ENCODE results near the gene GRID2.

GRID2 gene

DNA sequence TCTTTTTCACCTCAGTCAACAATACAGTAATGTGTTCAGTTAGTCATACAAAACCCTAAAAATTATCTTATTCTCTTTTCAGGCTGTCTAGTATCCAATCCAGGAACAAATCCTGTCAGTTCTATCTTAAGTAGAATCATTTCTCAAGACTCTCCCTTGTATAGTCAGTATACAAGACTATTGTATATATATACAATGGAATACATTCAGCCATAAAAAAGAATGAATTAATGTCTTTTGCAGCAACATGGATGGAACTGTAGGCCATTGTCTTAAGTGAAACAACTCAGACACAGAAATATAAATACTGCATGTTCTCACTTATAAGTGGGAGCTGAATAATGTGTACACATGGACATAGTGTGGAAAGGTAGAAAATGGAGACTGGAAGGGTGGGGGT lies 1023.6 kb downstream of the GRID2 start:
- H3K27ac ChIP-seq, result no peak overlapping the region
- TF ChIP-seq, protein P1, sequence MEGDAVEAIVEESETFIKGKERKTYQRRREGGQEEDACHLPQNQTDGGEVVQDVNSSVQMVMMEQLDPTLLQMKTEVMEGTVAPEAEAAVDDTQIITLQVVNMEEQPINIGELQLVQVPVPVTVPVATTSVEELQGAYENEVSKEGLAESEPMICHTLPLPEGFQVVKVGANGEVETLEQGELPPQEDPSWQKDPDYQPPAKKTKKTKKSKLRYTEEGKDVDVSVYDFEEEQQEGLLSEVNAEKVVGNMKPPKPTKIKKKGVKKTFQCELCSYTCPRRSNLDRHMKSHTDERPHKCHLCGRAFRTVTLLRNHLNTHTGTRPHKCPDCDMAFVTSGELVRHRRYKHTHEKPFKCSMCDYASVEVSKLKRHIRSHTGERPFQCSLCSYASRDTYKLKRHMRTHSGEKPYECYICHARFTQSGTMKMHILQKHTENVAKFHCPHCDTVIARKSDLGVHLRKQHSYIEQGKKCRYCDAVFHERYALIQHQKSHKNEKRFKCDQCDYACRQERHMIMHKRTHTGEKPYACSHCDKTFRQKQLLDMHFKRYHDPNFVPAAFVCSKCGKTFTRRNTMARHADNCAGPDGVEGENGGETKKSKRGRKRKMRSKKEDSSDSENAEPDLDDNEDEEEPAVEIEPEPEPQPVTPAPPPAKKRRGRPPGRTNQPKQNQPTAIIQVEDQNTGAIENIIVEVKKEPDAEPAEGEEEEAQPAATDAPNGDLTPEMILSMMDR (IDR thresholded peaks at IDR 0.05), result no peak
- no peak for TF ChIP-seq ZFX (IDR thresholded peaks at IDR 0.05; ENCODE audit: borderline replicate concordance)

DNA sequence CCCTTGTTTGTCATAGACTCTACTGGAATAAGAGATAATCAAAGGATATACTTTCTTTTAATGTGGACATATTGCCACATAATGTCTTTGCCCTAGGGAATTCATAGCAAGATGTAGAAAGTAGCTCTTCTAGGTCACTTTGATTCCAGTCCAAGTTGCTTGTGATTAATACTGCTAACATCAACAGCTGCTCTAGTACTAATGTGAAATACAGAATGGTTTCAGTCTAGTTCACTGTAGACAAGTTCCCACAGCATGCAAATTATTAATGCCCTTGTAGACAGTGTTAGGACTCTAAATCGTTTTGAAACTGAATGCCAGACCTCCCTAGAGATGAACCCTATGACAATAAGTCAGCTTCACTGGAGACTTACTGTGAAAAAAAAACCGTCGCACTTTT lies 1030.2 kb downstream of the GRID2 start:
- H3K27ac ChIP-seq, result no peak overlapping the region
- TF ChIP-seq ZFX (IDR thresholded peaks at IDR 0.05; ENCODE audit: borderline replicate concordance), result no peak
- TF ChIP-seq, protein P1 (IDR thresholded peaks at IDR 0.05), result no peak

DNA sequence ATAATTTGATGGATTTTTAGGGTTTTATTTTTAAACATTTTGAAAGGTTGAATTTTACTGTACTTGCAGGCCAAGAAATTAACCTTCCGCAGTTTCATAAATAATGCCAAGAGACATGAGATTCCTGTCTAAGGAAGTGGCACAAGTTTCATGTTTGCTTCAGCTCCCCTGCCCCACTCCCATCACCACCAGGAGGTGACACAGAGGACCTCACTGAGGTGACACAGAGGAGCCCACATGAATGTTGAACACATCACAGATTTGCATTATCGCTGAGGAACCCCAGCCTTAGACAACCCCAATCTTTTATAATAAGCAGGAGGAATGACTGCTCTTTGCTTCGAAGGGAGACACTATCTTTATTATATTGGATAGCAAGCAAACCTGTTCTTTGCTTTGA lies 1033.4 kb downstream of the GRID2 start:
- TF ChIP-seq, protein P1 (IDR thresholded peaks at IDR 0.05), result no peak
- no peak for TF ChIP-seq ZFX (IDR thresholded peaks at IDR 0.05; ENCODE audit: borderline replicate concordance)
- no peak overlapping the region for H3K27ac ChIP-seq

DNA sequence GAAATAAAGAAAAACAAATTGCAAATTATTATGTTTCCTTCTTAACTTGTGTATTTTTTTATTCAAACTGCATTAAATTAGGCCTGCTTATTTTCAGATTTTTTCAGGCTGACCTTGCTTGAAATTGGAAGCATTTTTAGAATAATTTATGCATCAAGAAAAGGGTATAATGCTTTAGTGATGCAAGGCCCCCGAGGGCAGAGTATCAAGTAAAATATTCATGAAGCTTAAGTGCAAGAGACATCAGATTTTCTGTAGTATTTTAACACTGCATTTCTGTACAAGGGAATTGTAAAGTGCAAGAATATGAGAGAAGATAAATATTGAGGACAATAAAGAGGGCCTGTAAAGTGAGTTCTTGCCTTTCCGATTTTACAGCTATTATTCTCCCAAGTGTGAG lies 1039.0 kb downstream of the GRID2 start:
- no peak overlapping the region for H3K27ac ChIP-seq
- no peak for TF ChIP-seq ZFX (IDR thresholded peaks at IDR 0.05; ENCODE audit: borderline replicate concordance)
- TF ChIP-seq, protein P1 (IDR thresholded peaks at IDR 0.05), result no peak

DNA sequence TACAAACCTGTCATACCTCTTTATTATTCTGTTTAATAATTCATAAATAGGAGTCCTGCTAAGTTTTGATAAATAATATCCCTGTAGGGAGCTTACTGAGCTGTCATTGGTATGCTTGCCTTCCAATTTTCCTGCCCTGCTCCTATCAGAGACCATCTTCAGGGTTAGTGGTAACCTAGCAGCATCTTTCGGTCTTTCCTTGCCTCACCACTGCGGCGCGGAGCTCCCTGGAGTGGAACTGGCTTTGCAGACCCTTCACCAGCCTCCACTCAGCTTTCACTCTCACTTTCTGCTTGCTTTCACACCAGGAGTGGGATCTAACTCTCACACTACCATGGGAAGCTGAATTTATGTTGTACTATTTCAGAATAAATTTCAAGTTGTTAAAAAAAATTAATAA lies 1043.1 kb downstream of the GRID2 start:
- TF ChIP-seq, protein P1 (IDR thresholded peaks at IDR 0.05), result no peak
- TF ChIP-seq ZFX (IDR thresholded peaks at IDR 0.05; ENCODE audit: borderline replicate concordance), result no peak
- no peak overlapping the region for H3K27ac ChIP-seq

DNA sequence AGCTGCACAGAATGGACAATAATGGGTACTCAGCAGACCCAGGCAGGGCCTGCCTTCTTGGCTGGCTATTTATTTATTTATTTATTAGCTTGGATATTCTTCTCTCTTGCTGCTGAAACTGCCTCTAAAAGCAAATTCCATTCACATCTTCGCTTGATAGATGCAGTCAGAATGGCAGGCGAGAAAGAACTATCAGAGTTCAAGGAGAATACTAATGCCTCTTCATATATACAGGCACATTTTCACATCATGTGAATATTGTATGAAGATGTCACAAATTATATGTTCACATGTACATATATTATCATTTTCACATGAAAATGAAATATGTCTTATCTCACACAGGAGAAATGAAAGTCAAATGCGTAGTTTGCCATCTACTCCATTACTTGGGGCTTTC lies 1045.1 kb downstream of the GRID2 start:
- TF ChIP-seq, protein P1 (IDR thresholded peaks at IDR 0.05), result no peak
- no peak for TF ChIP-seq ZFX (IDR thresholded peaks at IDR 0.05; ENCODE audit: borderline replicate concordance)
- H3K27ac ChIP-seq, result no peak overlapping the region

DNA sequence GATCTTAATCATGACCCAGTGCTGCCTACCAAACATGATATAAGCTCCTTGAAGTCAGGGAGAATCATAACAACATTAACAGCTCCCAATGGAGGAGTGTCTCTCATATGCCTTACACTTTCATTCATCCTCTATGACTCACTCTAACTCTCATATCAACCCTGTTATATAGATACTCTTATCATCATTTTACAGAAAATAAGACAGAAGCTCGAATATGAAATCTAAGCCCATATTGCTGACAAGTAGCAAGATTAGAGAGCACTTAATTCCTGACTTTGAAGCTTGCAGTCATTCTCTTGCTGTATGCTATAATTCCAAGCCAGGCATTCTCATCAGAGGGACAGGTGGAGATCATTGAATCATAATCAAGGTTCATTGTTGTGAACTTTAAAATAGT lies 1048.1 kb downstream of the GRID2 start:
- TF ChIP-seq ZFX (IDR thresholded peaks at IDR 0.05; ENCODE audit: borderline replicate concordance), result no peak
- no peak overlapping the region for H3K27ac ChIP-seq

DNA sequence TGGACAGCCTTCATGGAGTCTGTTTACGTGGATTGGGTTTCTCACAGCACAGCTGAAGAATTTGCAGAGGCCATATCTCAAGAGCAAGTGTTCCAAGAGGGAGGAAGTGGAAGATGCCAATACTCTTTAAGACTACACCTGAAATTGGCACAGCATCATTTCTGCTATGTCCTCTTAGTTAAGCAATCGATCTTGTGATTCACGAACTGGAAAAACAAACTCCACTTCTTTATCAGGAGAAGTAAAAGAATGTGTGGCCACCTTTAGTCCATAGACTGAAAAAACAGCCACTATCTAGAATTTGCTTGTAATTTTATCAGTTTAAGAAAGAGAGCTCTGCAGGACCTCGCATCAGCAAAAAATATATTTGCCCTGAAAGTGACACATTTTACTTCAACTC lies 1051.6 kb downstream of the GRID2 start:
- no peak overlapping the region for H3K27ac ChIP-seq
- TF ChIP-seq, protein P1 (IDR thresholded peaks at IDR 0.05), result no peak
- no peak for TF ChIP-seq ZFX (IDR thresholded peaks at IDR 0.05; ENCODE audit: borderline replicate concordance)
